Right atrium auricular region (tissue), 2 donors: ENCODE measurements around the gene CKAP2L. TPM values are rescaled to one million over a fixed set of nuclear protein-coding genes. Genes with fewer than 3 reads are reported as not detected.

Experiments
- DNase-seq: peaks from one replicate; pipeline ENCODE4 v3.0.0-alpha.2; 2019; ENCODE audit warnings: low spot score
- H3K27ac ChIP-seq, 2 donors: fragments of 200-600 bp; sonication (generic); 1 replicate in 1 of 2; 2 replicates in 1 of 2; pipeline ENCODE4 v1.5.1; 2016 to 2019
- H3K27me3 ChIP-seq, 2 donors: fragments of 200-600 bp; sonication (generic); one replicate each; pipeline versions ENCODE4 v1.5.1 to v1.6.0; 2017 to 2019
- H3K36me3 ChIP-seq: fragments of 200-600 bp; sonication (generic); one replicate; pipeline ENCODE4 v1.5.1; 2016
- H3K4me1 ChIP-seq, 2 donors: fragments of 200-600 bp; sonication (generic); one replicate each; pipeline versions ENCODE4 v1.5.1 to v1.6.0; 2017 to 2019
- H3K4me3 ChIP-seq, 2 donors: fragments of 200-600 bp; sonication (generic); 1 replicate in 1 of 2; 2 replicates in 1 of 2; pipeline ENCODE4 v1.5.1; 2017 to 2019; ENCODE audit warnings: mild to moderate bottlenecking in 1 of 2, moderate library complexity in 1 of 2
- H3K9me3 ChIP-seq, 2 donors: fragments of 200-600 bp; sonication (generic); one replicate each; pipeline ENCODE4 v1.5.1; 2019
- total RNA-seq, 2 donors: library from RNA; depleted of rRNA; stranded (reverse); fragments of >200 nt; gene quantifications; one replicate each; pipeline ENCODE4 v1.1.0, GENCODE V29; 2016
- TF ChIP-seq, protein P1 (sequence below), 2 donors: fragments of 200-600 bp; sonication (generic); IDR thresholded peaks; one replicate each; pipeline ENCODE4 v1.5.1; 2019; ENCODE audit warnings: antibody characterized with exemption in 2 of 2

The CKAP2L gene
- total RNA-seq, 2 donors from 2014 or later: 0.82 TPM; not detected in 1

DNA sequence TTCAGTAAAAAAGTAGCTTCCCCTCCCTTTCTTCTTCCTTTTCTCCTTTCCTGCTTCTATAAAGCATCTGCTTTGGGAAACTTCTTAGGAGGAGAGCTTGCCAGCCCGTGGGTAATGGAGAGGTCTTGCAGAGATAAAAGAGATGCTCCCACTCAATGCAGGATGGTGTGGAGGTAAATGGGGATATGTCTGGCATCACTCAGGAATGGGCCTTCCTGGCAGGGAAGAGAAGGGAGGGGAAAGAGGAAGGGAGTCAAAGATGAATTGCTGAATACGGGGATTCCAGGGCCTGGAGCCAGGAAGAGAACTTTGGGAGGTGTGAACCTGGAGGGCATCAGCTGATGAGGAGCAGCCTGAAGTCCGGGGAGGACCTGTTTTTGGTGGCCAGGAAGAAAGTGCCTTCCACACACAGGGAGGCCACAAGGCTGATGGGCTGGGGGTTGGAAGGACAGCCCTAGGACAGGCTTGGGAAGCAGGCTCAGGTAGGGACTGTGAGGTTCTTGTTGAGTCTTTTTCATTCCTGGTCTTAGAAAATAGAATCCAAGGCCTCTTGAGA lies 46.9 kb upstream of the CKAP2L start:
- Histone ChIP-seq H3K4me3 (no peak overlapping the region), H3K9me3 (peaks cover 0 to 4% of the 10 kb centered on the region in 2 donors), H3K36me3 (no peaks in the 10 kb centered on the region), H3K27me3 (no peaks in the 10 kb centered on the region), H3K4me1 (peaks cover 0 to 25% of the 10 kb centered on the region in 2 donors), H3K27ac (no peak overlapping the region)
- TF ChIP-seq, protein P1, sequence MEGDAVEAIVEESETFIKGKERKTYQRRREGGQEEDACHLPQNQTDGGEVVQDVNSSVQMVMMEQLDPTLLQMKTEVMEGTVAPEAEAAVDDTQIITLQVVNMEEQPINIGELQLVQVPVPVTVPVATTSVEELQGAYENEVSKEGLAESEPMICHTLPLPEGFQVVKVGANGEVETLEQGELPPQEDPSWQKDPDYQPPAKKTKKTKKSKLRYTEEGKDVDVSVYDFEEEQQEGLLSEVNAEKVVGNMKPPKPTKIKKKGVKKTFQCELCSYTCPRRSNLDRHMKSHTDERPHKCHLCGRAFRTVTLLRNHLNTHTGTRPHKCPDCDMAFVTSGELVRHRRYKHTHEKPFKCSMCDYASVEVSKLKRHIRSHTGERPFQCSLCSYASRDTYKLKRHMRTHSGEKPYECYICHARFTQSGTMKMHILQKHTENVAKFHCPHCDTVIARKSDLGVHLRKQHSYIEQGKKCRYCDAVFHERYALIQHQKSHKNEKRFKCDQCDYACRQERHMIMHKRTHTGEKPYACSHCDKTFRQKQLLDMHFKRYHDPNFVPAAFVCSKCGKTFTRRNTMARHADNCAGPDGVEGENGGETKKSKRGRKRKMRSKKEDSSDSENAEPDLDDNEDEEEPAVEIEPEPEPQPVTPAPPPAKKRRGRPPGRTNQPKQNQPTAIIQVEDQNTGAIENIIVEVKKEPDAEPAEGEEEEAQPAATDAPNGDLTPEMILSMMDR (IDR thresholded peaks at IDR 0.05): no peak
- DNase-seq: no peak

DNA sequence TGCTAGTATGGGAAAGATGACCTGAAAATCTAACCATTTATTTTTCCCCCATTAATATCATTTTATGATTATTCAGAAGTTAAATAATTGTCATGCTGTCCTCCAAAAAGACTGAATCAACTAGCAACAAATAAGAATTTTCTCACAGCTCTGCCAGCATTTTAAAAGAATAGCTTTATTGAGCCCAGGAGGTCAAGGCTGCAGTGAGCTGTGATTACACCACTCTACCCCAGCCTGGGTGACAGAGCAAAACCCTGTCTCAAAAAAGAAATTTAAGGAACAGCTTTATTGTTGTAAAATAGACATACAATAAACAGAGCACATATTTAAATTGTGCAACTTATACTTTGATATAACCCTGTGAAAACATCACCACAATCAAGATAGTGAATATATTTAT lies 44.7 kb upstream of the CKAP2L start:
- no peaks in the 10 kb centered on the region for H3K27me3 ChIP-seq
- H3K9me3 ChIP-seq: peaks cover 0 to 4% of the 10 kb centered on the region in 2 donors
- H3K4me3 ChIP-seq: no peak overlapping the region
- TF ChIP-seq, protein P1 (IDR thresholded peaks at IDR 0.05): no peak
- no peaks in the 10 kb centered on the region for H3K36me3 ChIP-seq
- no peak for DNase-seq
- no peak overlapping the region for H3K27ac ChIP-seq
- peaks cover 0 to 25% of the 10 kb centered on the region in 2 donors for H3K4me1 ChIP-seq

DNA sequence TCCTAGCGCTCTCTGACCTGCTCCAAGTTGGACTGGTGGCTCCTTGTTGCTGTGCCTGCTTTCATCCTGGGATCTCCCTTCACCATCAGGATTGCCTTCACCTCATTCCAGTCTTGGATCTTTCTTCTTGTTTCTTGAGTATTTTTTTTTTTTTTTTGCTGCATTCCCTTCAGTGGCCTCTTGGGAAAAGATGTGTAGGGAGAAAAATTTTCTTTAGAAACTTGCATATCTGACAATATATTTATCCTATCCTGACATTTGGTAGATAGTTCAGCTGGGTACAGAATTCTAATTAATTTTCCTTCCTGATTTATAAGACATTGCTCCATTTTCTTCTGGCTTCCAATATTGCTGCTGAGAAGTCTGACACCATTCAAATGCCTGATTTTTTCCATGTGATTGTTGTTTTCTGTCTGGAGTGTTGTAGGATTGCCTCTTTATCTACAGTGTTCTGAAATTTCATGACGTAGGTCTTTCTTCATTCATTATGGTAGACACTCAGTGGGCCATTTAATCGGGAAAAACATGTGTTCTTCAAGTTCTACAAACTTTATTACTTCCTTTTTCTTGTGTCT lies 42.9 kb upstream of the CKAP2L start:
- TF ChIP-seq, protein P1 (IDR thresholded peaks at IDR 0.05): no peak
- Histone ChIP-seq H3K27me3 (no peaks in the 10 kb centered on the region), H3K36me3 (no peaks in the 10 kb centered on the region), H3K9me3 (peaks cover 0 to 4% of the 10 kb centered on the region in 2 donors), H3K4me3 (no peak overlapping the region), H3K4me1 (peaks cover 0 to 11% of the 10 kb centered on the region in 2 donors), H3K27ac (no peak overlapping the region)
- no peak for DNase-seq

DNA sequence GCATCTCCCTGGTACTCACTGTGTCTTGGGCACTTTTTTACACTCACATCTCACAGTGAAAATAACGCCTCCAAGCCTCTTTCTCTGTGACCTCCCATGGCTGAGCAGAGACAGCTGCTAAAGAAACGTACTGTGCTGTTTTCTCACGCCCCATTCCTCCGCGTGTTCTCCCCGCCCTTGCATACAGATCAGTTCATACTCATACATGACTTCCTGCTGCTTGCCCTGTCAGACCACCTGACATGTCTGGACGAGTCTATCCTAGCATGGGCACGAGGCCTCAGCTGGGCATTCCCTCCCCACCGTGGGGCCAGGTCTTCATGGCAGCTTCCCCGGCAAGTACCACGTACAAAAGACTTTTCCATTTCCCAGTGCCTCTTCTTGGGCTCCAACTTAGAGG lies 41.1 kb upstream of the CKAP2L start:
- Histone ChIP-seq H3K36me3 (no peaks in the 10 kb centered on the region), H3K27ac (no peak overlapping the region), H3K4me1 (no peaks in the 10 kb centered on the region), H3K27me3 (no peaks in the 10 kb centered on the region), H3K9me3 (peaks cover 0 to 4% of the 10 kb centered on the region in 2 donors), H3K4me3 (no peak overlapping the region)
- TF ChIP-seq, protein P1 (IDR thresholded peaks at IDR 0.05): no peak
- no peak for DNase-seq

DNA sequence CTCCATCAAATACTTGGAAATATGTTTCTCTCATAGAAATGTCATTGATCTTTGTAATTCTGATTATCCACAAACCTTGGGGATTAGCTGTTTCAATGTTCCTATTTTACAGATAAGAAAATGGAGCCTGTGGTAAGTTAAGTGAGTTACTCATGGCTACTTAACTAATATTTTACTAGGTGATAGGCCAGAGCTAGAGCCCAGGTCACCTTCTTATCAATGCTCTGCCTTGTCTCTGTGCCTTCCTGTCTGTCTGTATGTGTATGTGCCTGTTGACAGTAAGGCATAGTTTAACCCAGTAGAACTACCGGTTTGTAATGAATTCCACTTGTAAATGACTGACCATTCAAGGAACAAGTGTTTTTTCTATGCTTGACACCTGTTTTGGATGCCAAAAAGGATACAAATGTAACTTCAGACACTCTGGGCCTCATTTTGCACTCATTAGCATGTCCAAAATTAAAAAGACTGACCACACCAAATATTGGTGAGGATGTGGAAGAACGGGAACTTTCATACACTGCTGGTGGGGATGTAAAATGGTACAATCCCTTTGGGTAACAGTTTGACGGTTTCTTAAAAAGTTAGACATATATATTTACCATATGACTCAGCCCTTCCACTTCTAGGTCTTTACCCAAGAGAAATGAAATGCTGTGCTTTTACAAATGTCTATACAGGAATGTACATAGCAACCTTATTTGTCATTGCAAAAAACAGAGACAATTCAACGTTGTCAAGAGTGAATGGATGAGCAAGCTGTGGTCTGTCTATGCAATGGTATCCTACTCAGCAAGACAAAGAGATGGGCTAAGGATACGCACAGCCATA lies 39.5 kb upstream of the CKAP2L start:
- Histone ChIP-seq H3K4me3 (no peak overlapping the region), H3K36me3 (no peaks in the 10 kb centered on the region), H3K27me3 (no peaks in the 10 kb centered on the region), H3K9me3 (peaks cover 0 to 4% of the 10 kb centered on the region in 2 donors), H3K27ac (no peak overlapping the region), H3K4me1 (no peaks in the 10 kb centered on the region)
- TF ChIP-seq, protein P1 (IDR thresholded peaks at IDR 0.05): no peak
- DNase-seq: no peak
